Daoy (cell line): Measurements from ENCODE around the gene MFGE8. TPM values are rescaled to one million over a fixed set of nuclear protein-coding genes. Genes with fewer than 3 reads are reported as not detected.

Source experiments
- DNase-seq: peaks from one replicate; pipeline ENCODE4 v3.0.0-alpha.2; 2015; ENCODE audit warnings: low read depth
- total RNA-seq: library from RNA; depleted of rRNA; stranded (reverse); fragments of >200 nt; shearing (Covaris generic); gene quantifications from 2 replicates; pipeline ENCODE4 v1.2.3, GENCODE V29; 2014; rRNA removed

MFGE8 gene
- total RNA-seq, 1 experiment from 2014 or later = 13.9 TPM

GRCh38 chr15:88874275-88874674 lies 38.9 kb downstream of the MFGE8 start:
- no peak for DNase-seq

GRCh38 chr15:88873786-88874185 lies 39.4 kb downstream of the MFGE8 start:
- no peak for DNase-seq

- DNase-seq = no peak
These were observed 40.5 kb downstream of the MFGE8 start for GRCh38 chr15:88872706-88873105.

- DNase-seq = no peak
These were observed 41.1 kb downstream of the MFGE8 start for GRCh38 chr15:88872106-88872505.

- DNase-seq = no peak
These were observed 41.9 kb downstream of the MFGE8 start for GRCh38 chr15:88871313-88871712.

- DNase-seq = no peak
These were observed 46.8 kb downstream of the MFGE8 start for GRCh38 chr15:88866295-88866881.

GRCh38 chr15:88865498-88866099 lies 47.6 kb downstream of the MFGE8 start:
- DNase-seq = no peak

- DNase-seq = no peak
These were observed 48.2 kb downstream of the MFGE8 start for GRCh38 chr15:88864861-88865497.

GRCh38 chr15:88863412-88863811 lies 49.8 kb downstream of the MFGE8 start:
- no peak for DNase-seq

GRCh38 chr15:88860212-88860611 lies 53.0 kb downstream of the MFGE8 start:
- DNase-seq = no peak

GRCh38 chr15:88859550-88859949 lies 53.6 kb downstream of the MFGE8 start:
- DNase-seq = no peak

GRCh38 chr15:88858934-88859333 lies 54.2 kb downstream of the MFGE8 start:
- DNase-seq = no peak

- no peak for DNase-seq
These were observed 60.7 kb downstream of the MFGE8 start for GRCh38 chr15:88852476-88852875.

GRCh38 chr15:88849376-88850072 lies 63.7 kb downstream of the MFGE8 start:
- no peak for DNase-seq

Other genes with a start within 250 kb of the MFGE8 start
- not detected in 2 replicates for gene ACAN, start 109.9 kb downstream of the MFGE8 start, total RNA-seq
- gene HAPLN3, start 17.8 kb downstream of the MFGE8 start, total RNA-seq = 5.6 and 6.6 TPM in 2 replicates
- gene ABHD2, start 175.1 kb upstream of the MFGE8 start, total RNA-seq = 27.1 and 31.7 TPM in 2 replicates